ENCODE results near the gene WDR83.

Gene WDR83

DNA sequence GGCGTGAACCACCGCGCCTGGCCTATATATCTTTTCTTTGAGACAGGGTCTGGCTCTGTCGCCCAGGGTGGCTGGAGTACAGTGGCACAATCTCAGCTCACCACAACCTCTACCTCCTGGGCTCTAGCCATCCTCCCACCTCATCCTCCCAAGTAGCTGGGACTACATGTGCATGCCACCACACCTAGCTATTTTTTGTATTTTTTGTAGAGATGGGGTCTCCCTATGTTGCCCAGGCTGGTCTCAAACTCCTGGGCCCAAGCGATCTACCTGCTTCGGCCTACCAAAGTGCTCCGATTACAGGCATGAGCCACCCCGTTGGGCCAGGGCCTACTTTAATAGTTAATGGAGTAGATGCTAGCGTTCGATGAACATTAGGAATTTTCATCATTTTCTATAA lies 53.7 kb downstream of the WDR83 start:
- DNase-seq = no peak

DNA sequence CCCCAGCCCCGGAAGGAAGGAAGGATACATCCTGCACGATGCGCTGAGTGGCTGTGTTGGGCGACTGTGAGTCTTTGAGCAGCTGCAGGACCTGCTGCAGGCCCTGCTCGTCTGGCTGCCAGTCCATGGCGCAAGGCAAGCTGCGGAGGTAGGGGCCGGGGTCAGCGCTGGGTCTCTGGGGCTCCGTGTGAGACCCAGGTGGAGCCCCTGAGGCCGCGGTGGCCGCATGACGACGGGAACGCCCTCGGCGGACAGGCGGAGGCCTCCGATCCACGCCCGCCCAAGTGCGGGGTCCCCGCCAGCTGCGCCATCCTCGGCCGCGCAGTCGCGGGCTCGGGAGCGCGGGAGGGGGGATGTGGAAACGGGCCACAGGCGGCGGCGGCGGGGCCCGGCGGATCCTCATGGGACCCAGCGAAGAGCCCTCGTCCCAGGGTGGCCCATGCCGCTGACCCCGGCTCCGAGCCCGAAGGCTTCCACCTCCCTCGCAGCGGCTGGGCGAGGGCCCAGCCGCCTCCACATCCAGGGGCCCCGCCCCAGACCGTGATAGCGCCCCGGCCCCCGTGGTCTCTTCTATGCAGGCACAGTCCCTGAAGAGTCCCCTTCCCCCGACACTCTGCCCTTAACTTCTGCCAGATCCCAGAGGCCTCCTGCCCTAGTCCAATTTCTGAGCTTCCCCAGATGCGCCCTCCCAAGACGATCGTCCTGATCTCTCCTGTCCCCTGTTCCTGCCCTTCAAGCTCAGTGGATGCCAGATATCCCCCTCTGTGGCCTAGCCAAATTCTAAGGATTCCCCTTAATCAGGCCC lies 54.4 kb downstream of the WDR83 start:
- no peak for DNase-seq

DNA sequence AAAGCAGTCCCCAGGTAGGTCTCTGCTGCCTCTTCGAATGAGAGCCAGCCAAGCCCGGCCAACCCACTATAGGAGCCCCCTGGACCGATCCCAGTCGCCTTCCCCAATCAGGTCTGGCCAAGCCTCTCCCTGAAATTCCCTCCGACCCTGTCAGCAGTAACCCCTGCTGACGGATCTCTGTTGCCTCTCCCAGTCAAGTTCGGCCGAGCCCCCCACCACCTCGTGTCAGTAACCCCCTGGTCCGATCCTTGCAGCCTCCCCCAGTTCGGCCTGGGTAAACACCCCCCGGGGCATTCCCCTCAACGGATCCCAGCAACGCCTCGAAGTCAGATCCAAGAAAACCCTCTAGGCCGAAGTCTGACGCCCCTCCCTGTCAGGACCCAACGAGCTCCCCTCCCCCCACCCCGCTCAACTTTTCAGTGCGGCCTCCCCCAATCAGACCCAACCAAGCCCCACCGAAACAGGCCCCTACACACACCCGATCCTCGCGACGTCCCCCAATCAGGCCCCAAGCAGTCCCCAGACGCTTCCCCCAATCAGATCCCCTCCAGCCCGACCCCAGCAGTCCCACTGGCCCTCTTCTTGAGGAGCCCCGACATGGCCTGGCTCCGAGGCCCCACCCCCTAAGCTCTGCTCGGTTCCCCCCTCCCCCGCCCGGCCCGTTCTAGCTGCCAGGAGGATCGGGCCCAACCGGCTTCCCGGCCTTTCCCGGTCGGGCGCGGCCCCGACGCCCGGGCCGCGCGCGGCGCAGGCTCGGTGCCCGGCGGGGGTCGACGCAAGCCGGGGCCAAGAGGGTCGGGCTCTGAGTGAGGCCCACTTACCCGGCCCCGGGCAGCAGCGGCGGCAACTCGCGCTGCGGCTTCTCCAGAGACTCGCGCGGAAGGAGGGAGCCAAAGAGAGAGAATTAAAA lies 55.3 kb downstream of the WDR83 start:
- DNase-seq = no peak

DNA sequence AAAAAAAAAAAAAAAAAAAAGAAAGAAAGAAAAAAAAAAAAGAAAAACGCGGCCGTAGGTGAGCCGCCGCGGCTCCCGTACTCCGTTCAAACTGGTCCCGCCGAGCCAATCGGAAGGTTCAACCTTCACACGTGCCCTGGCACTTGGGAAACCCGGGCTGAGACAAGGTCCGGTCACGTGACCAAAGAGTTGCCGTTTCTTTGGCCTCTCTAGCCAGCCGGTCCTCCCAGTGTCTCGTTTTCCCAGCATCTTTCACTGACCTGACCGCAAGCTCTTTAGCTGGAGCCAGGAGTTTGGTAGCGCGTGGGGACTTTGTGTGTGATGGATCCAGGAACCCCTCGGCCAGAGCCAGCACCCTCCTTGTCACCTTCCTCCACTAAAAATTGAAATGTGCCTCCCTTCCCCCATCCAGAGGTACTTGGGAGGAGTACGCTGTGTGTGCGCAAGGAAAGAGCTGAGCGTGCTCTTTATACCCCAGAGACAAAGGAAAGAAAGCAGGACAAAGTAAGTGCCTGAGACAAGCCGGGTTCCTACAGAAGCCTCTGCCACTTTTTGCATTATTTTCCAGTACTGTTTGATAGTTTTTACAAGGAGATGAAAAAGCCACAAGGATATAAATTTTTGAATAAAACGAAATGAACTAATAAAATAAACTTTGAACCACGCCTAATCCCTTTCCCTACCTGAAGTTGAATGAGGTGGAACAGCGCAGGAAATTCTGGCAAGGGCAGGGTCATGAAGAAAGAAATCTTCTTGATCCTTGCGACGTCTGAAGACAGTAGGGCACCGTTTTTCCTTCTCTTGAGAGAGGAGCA lies 56.2 kb downstream of the WDR83 start:
- DNase-seq = peak; percentile 93 to 96

DNA sequence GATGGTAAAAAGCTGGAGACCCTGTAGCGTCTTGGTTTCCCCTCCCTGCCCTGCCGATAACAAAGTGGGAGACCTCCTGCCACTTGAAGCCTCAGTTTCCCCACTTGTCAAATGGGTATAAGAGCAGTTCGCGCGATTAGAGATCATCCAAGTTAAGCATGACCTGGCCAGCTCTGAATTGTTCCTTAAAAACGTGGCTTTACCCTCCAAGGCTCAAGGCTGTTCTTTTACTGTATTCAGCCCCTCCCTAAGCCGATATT lies 56.7 kb downstream of the WDR83 start:
- no peak for DNase-seq

DNA sequence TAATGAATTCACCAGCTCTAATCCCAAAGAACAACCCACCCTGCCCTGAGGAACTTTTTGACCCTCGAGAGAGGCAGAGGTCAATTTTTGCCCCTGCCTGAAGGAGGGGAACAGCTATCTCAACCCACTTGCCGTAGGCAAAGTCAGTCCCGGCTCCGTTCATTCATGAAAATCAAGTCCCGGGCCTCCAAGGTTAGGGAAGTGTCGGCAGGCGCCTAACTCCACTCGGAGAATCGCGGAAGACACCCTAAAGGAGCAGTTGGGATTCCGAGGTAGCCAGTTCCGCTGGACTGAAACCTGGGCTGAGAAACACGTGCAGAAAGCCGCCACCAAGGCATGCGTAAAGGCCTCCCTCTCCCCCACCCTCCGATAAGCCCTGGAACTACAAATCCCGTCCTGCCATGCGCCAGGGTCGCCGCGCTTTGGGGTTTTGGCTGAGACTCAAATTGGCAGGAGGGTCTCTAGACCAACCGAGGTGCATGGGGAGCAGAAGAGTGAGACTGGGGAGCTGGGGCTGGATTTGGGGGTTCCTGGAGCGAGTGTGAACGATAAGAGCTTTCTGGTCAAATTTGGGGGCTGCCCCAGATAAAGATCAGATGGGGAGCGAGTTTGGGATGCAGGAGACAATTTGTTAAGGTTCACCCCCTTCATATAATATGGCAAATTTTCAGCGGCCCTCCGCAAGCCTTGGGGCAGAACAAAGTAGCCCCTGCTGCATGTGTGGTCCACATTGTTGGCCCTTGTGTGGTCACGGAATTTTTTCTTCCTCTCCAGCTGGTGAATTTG lies 57.2 kb downstream of the WDR83 start, which contains the start of gene TNPO2:
TSS of gene TNPO2 (minus strand) at position 292 of the 786 bp plus-strand sequence. CDS start 2,955 bp downstream, outside the sequence.
- DNase-seq = peak; percentile 30 to 68
